Upper lobe of left lung (tissue), 6 donors: ENCODE results near the gene GLT8D2. TPM values are rescaled to one million over a fixed set of nuclear protein-coding genes. Genes with fewer than 3 reads are reported as not detected.

Source experiments
- ATAC-seq, 2 donors: fragments of 200-7000 bp; cut with Tn5 transposase; one replicate each; pipeline ENCODE4 v1.9.1; 2022; ENCODE audit warnings: mild to moderate bottlenecking in 2 of 2, moderate library complexity in 2 of 2; ENCODE audit not compliant: low FRiP score in 2 of 2
- DNase-seq, 2 donors: peaks; one replicate each; pipeline ENCODE4 v3.0.0-alpha.2; 2019 to 2020
- H3K27ac ChIP-seq, 4 donors: fragments of 200-600 bp; sonication (generic); one replicate each; pipeline ENCODE4 v1.5.1; 2016 to 2019
- H3K27me3 ChIP-seq, 4 donors: fragments of 200-600 bp; sonication (generic); one replicate each; pipeline ENCODE4 v1.5.1; 2017 to 2019
- H3K36me3 ChIP-seq, 4 donors: fragments of 200-600 bp; sonication (generic); one replicate each; pipeline ENCODE4 v1.5.1; 2016 to 2019
- H3K4me1 ChIP-seq, 4 donors: fragments of 200-600 bp; sonication (generic); one replicate each; pipeline ENCODE4 v1.5.1; 2018 to 2019
- H3K4me3 ChIP-seq, 4 donors: fragments of 200-600 bp; sonication (generic); one replicate each; pipeline ENCODE4 v1.5.1; 2017 to 2019; ENCODE audit warnings: mild to moderate bottlenecking in 2 of 4, moderate library complexity in 1 of 4
- H3K9me3 ChIP-seq, 4 donors: fragments of 200-600 bp; sonication (generic); one replicate each; pipeline ENCODE4 v1.5.1; 2018 to 2019
- CTCF ChIP-seq, 6 experiments: fragments of 450-650 bp in 4 of 6; fragments of 200-600 bp in 2 of 6; sonication (generic) in 2 of 6; IDR thresholded peaks; one replicate each; pipeline ENCODE4 v1.5.1; 2016 to 2019; ENCODE audit warnings: antibody characterized with exemption in 6 of 6
- EP300 ChIP-seq, 4 donors: sonication (generic); formaldehyde crosslinking; IDR thresholded peaks; one replicate each; pipeline ENCODE4 v1.5.1; 2017; ENCODE audit warnings: antibody characterized with exemption in 4 of 4, control low read depth in 2 of 4
- POLR2A ChIP-seq, 4 donors: fragments of 450-650 bp; IDR thresholded peaks; one replicate each; pipeline ENCODE4 v1.5.1; 2016 to 2017; ENCODE audit warnings: antibody characterized with exemption in 4 of 4, mild to moderate bottlenecking in 2 of 4
- POLR2AphosphoS5 ChIP-seq, 2 donors: sonication (generic); formaldehyde crosslinking; IDR thresholded peaks; one replicate each; pipeline ENCODE4 v1.5.1; 2017; ENCODE audit warnings: antibody characterized with exemption in 2 of 2
- WGBS, 2 donors: methylation state at CpG; one replicate each; pipeline ENCODE4 v1.1.5; 2017 to 2018; 5-methylcytosine and 5-hydroxymethylcytosine counted together
- total RNA-seq, 6 donors: library from RNA; depleted of rRNA in 4 of 6; stranded (reverse); fragments of >200 nt in 4 of 6; gene quantifications; one replicate each; pipeline versions ENCODE4 v1.1.0 to v1.2.1, GENCODE V29; 2016 to 2021
- donor health status: DM: no; HTN: no; CAD: no; lungs with moderate emphysema.
- donor health status: DM: no; HTN: yes; CAD: no; lungs with severe emphysema.

GLT8D2 gene
- total RNA-seq, 6 donors from 2014 or later: 2.4 to 9.5 (median 5.3) TPM; not detected in 1

GRCh38 chr12:104056419-104056972 is 6.5 kb upstream of the GLT8D2 start:
- ATAC-seq (peak; percentile 9 to 29), DNase-seq (no peak)
- Histone ChIP-seq H3K27me3 (no peaks in the 10 kb centered on the region), H3K36me3 (no peaks in the 10 kb centered on the region), H3K4me1 (peaks cover 0 to 9% (median 4%) of the 10 kb centered on the region in 4 donors), H3K4me3 (no peak overlapping the region), H3K27ac (peak overlapping the region in 2 of 4 donors; percentile 20 to 32), H3K9me3 (no peaks in the 10 kb centered on the region)
- WGBS, 2 donors: 54 to 64% methylated on average over 4 of the region's 4 CpGs
- no peak for TF ChIP-seq POLR2A (IDR thresholded peaks at IDR 0.05)
- TF ChIP-seq POLR2AphosphoS5 (IDR thresholded peaks at IDR 0.05): no peak
- no peak for TF ChIP-seq CTCF (IDR thresholded peaks at IDR 0.05)
- TF ChIP-seq EP300 (IDR thresholded peaks at IDR 0.05): no peak

GRCh38 chr12:104055686-104056388 is 5.8 kb upstream of the GLT8D2 start:
- Histone ChIP-seq H3K36me3 (no peaks in the 10 kb centered on the region), H3K9me3 (no peaks in the 10 kb centered on the region), H3K4me1 (peaks cover 0 to 9% (median 4%) of the 10 kb centered on the region in 4 donors), H3K27me3 (no peaks in the 10 kb centered on the region), H3K27ac (peak overlapping the region in 2 of 4 donors; percentile 20 to 32), H3K4me3 (no peak overlapping the region)
- ATAC-seq (peak; percentile 68 to 91), DNase-seq (peak in 1 of 2 donors; percentile 91)
- TF ChIP-seq POLR2AphosphoS5 (IDR thresholded peaks at IDR 0.05): peak in 1 of 2 donors; percentile 19
- no peak for TF ChIP-seq CTCF (IDR thresholded peaks at IDR 0.05)
- TF ChIP-seq EP300 (IDR thresholded peaks at IDR 0.05): no peak
- TF ChIP-seq POLR2A (IDR thresholded peaks at IDR 0.05): no peak
- WGBS, 2 donors: 26% methylated on average over 5 of the region's 5 CpGs

GRCh38 chr12:104054681-104055346 is 4.8 kb upstream of the GLT8D2 start:
- Histone ChIP-seq H3K4me3 (no peak overlapping the region), H3K4me1 (peaks cover 0 to 16% (median 11%) of the 10 kb centered on the region in 4 donors), H3K36me3 (no peaks in the 10 kb centered on the region), H3K27me3 (no peaks in the 10 kb centered on the region), H3K9me3 (no peaks in the 10 kb centered on the region), H3K27ac (no peak overlapping the region)
- 80 to 87% methylated on average over 3 to 4 of the region's 4 CpGs for WGBS, 2 donors
- no peak for TF ChIP-seq CTCF (IDR thresholded peaks at IDR 0.05)
- no peak for TF ChIP-seq POLR2A (IDR thresholded peaks at IDR 0.05)
- no peak for TF ChIP-seq EP300 (IDR thresholded peaks at IDR 0.05)
- no peak for TF ChIP-seq POLR2AphosphoS5 (IDR thresholded peaks at IDR 0.05)
- no peak for DNase-seq
- ATAC-seq: no peak

- H3K4me3 ChIP-seq: peak overlapping the region in 3 of 4 donors; percentile 35 to 52 (median 50)
These were observed 449 bp upstream of the GLT8D2 start for GRCh38 chr12:104050436-104050835.

More at GRCh38 chr12:104050436-104050835, 449 bp upstream of the GLT8D2 start:
- no peaks in the 10 kb centered on the region for H3K9me3 ChIP-seq
- TF ChIP-seq EP300 (IDR thresholded peaks at IDR 0.05): no peak
- no peak for TF ChIP-seq POLR2AphosphoS5 (IDR thresholded peaks at IDR 0.05)
- no peak for TF ChIP-seq POLR2A (IDR thresholded peaks at IDR 0.05)
- TF ChIP-seq CTCF (IDR thresholded peaks at IDR 0.05): no peak
- peak overlapping the region in 2 of 4 donors; percentile 26 to 53 for H3K27ac ChIP-seq
- 31 to 48% methylated on average over 3 of the region's 3 CpGs for WGBS, 2 donors
- DNase-seq (no peak), ATAC-seq (peak in 1 of 2 donors; percentile 47)
- H3K27me3 ChIP-seq: no peaks in the 10 kb centered on the region
- H3K4me1 ChIP-seq: peaks cover under 1 to 13% (median 8%) of the 10 kb centered on the region in 4 donors
- no peaks in the 10 kb centered on the region for H3K36me3 ChIP-seq
